H1 (cell line): ENCODE results near the gene MRPS10. TPM values are rescaled to one million over a fixed set of nuclear protein-coding genes. Genes with fewer than 3 reads are reported as not detected.
"Not testable (repeated sequence)": the region's sequence is repeated elsewhere in the genome, so short reads cannot be mapped to it uniquely, and the experiment has no call there.

ENCODE experiments used
- CTCF ChIA-PET: fragments of 300-600 bp; sonication (Branson Sonifier 250); formaldehyde crosslinking; loops from one replicate; lab custom pipeline; 2021; ENCODE audit not compliant: partially characterized antibody; lab: Charles Lee
- POLR2A ChIA-PET: fragments of 300-600 bp; sonication (Branson Sonifier 250); formaldehyde crosslinking; loops from one replicate; lab custom pipeline; 2021; ENCODE audit warnings: inconsistent platforms; ENCODE audit not compliant: partially characterized antibody; lab: Charles Lee
- DNase-seq, 2 experiments: peaks; one replicate each; pipeline versions ENCODE4 v3.0.0 to v3.0.0-alpha.2; 2010 to 2022; ENCODE audit warnings: low spot score in 2 of 2, low read depth in 1 of 2, mixed read lengths in 1 of 2
- FAIRE-seq: peaks from 2 replicates; lab custom pipeline; 2011; peaks lifted over from hg19 to GRCh38; lab: Jason Lieb, UNC
- H2AFZ ChIP-seq: 2 replicates; pipeline ENCODE4 v1.8.1; 2012; ENCODE audit warnings: low read length, inconsistent platforms
- H2AK5ac ChIP-seq: 2 replicates; pipeline ENCODE4 v1.6.1; 2013; ENCODE audit warnings: low read depth, low read length
- H2BK120ac ChIP-seq: replicated peaks from 2 replicates; pipeline ENCODE3; 2013; ENCODE audit warnings: low read depth, low read length, inconsistent platforms
- H2BK12ac ChIP-seq: 2 replicates; pipeline ENCODE4 v1.6.1; 2013; ENCODE audit warnings: low read depth, low read length
- H2BK15ac ChIP-seq: 2 replicates; pipeline ENCODE4 v1.6.1; 2013; ENCODE audit warnings: low read length
- H2BK20ac ChIP-seq: 2 replicates; pipeline ENCODE4 v1.6.1; 2013; ENCODE audit warnings: low read length
- H2BK5ac ChIP-seq: 2 replicates; pipeline ENCODE4 v1.6.1; 2013; ENCODE audit warnings: low read depth, low read length
- H3K14ac ChIP-seq: 2 replicates; pipeline ENCODE4 v1.6.1; 2013; ENCODE audit warnings: inconsistent platforms; ENCODE audit not compliant: insufficient read length
- H3K18ac ChIP-seq: 2 replicates; pipeline ENCODE4 v1.6.1; 2013; ENCODE audit warnings: low read length; ENCODE audit errors: extremely low read depth
- H3K23ac ChIP-seq: 2 replicates; pipeline ENCODE4 v1.6.1; 2013; ENCODE audit warnings: inconsistent platforms; ENCODE audit not compliant: insufficient read length
- H3K23me2 ChIP-seq: 2 replicates; pipeline ENCODE4 v1.6.1; 2013; ENCODE audit warnings: low read depth, low read length
- H3K27ac ChIP-seq: 2 replicates; pipeline ENCODE4 v1.6.1; 2011; ENCODE audit warnings: low read depth, low read length, inconsistent platforms
- H3K27me3 ChIP-seq, 4 experiments: replicated peaks in 1 of 4; 1 replicate in 1 of 4; 2 replicates in 3 of 4; pipeline versions ENCODE4 v1.6.1 to v1.8.1; 2011 to 2013; ENCODE audit warnings: low read length in 3 of 4, mild to moderate bottlenecking in 3 of 4, inconsistent platforms in 2 of 4, mixed read lengths in 2 of 4, moderate library complexity in 1 of 4; ENCODE audit not compliant: control insufficient read depth in 3 of 4, insufficient read depth in 3 of 4; ENCODE audit errors: extremely low read depth in 1 of 4
- H3K36me3 ChIP-seq, 4 experiments: 2 replicates each; pipeline versions ENCODE4 v1.6.1 to v1.8.1; 2011 to 2013; ENCODE audit warnings: mild to moderate bottlenecking in 4 of 4, low read length in 3 of 4, moderate library complexity in 2 of 4, control low read depth in 1 of 4, inconsistent platforms in 1 of 4; ENCODE audit not compliant: insufficient read depth in 4 of 4, control insufficient read depth in 2 of 4
- H3K4ac ChIP-seq: replicated peaks from 2 replicates; pipeline ENCODE3; 2013; ENCODE audit warnings: low read length, low read depth, mixed read lengths, inconsistent platforms; ENCODE audit not compliant: insufficient read length
- H3K4me1 ChIP-seq, 4 experiments: replicated peaks in 1 of 4; 1 replicate in 1 of 4; 2 replicates in 3 of 4; pipeline versions ENCODE4 v1.6.1 to v1.8.1; 2011 to 2013; ENCODE audit warnings: low read length in 3 of 4, inconsistent platforms in 2 of 4, mixed read lengths in 1 of 4; ENCODE audit not compliant: insufficient read depth in 4 of 4, control insufficient read depth in 3 of 4
- H3K4me2 ChIP-seq, 2 experiments: 2 replicates each; pipeline versions ENCODE4 v1.6.1 to v1.8.1; 2011 to 2013; ENCODE audit warnings: low read depth in 2 of 2, low read length in 2 of 2, control low read depth in 1 of 2, inconsistent platforms in 1 of 2, mild to moderate bottlenecking in 1 of 2; ENCODE audit not compliant: insufficient read depth in 1 of 2
- H3K4me3 ChIP-seq, 4 experiments: fragments of 200-600, 300-600 bp in 1 of 4; sonication (generic), shearing (Covaris generic), sonication (Bioruptor Twin) in 1 of 4; 2 replicates each; pipeline versions ENCODE4 v1.5.1 to v1.8.1; 2011 to 2016; ENCODE audit warnings: low read length in 4 of 4, low read depth in 3 of 4, control low read depth in 2 of 4, inconsistent platforms in 2 of 4, mild to moderate bottlenecking in 2 of 4, mixed read lengths in 1 of 4, moderate library complexity in 1 of 4; ENCODE audit not compliant: insufficient read depth in 2 of 4; ENCODE audit errors: extremely low read depth in 1 of 4
- H3K56ac ChIP-seq: replicated peaks from 2 replicates; pipeline ENCODE3; 2013; ENCODE audit warnings: low read depth, mild to moderate bottlenecking, mixed read lengths, low read length, inconsistent platforms; ENCODE audit not compliant: insufficient read length
- H3K79me1 ChIP-seq: 2 replicates; pipeline ENCODE4 v1.6.1; 2013; ENCODE audit warnings: low read depth, low read length, control low read depth
- H3K79me2 ChIP-seq, 2 experiments: 2 replicates each; pipeline versions ENCODE4 v1.6.1 to v1.8.1; 2012 to 2013; ENCODE audit warnings: low read length in 2 of 2, mild to moderate bottlenecking in 2 of 2, inconsistent platforms in 1 of 2; ENCODE audit not compliant: insufficient read depth in 2 of 2, control insufficient read depth in 1 of 2
- H3K9ac ChIP-seq, 4 experiments: replicated peaks in 1 of 4; 1 replicate in 1 of 4; 2 replicates in 3 of 4; pipeline versions ENCODE4 v1.6.1 to v1.8.1; 2011 to 2013; ENCODE audit warnings: low read depth in 3 of 4, low read length in 3 of 4, control low read depth in 2 of 4, mild to moderate bottlenecking in 2 of 4, moderate library complexity in 2 of 4, inconsistent platforms in 1 of 4; ENCODE audit errors: extremely low read depth in 1 of 4
- H3K9me3 ChIP-seq, 2 experiments: 2 replicates each; pipeline versions ENCODE4 v1.6.1 to v1.8.1; 2012 to 2013; ENCODE audit warnings: mild to moderate bottlenecking in 2 of 2, moderate library complexity in 2 of 2, control low read depth in 1 of 2, inconsistent platforms in 1 of 2, low read depth in 1 of 2, low read length in 1 of 2, mixed read lengths in 1 of 2; ENCODE audit not compliant: insufficient read depth in 2 of 2
- H4K20me1 ChIP-seq, 2 experiments: replicated peaks in 1 of 2; 2 replicates each; pipeline versions ENCODE3 to v1.8.1; 2011 to 2013; ENCODE audit warnings: inconsistent platforms in 2 of 2, low read length in 2 of 2, mild to moderate bottlenecking in 1 of 2; ENCODE audit not compliant: insufficient read depth in 2 of 2, control insufficient read depth in 1 of 2
- H4K5ac ChIP-seq: 2 replicates; pipeline ENCODE4 v1.6.1; 2013; ENCODE audit warnings: low read length, low read depth, mixed read lengths, inconsistent platforms; ENCODE audit not compliant: insufficient read length
- H4K8ac ChIP-seq: 2 replicates; pipeline ENCODE4 v1.8.0; 2013; ENCODE audit warnings: mild to moderate bottlenecking, moderate library complexity, low read length, inconsistent platforms; ENCODE audit not compliant: insufficient read depth; ENCODE audit errors: extremely low read depth
- H4K91ac ChIP-seq: replicated peaks from 2 replicates; pipeline ENCODE3; 2013; ENCODE audit warnings: low read length, mixed read lengths, inconsistent platforms; ENCODE audit not compliant: insufficient read length
- WGBS, 2 experiments: shearing (Covaris generic) in 1 of 2; methylation state at CpG; one replicate each; pipeline versions ENCODE4 v1.1.6 to v1.1.7; 2013 to 2015; ENCODE audit warnings: low lambda C conversion rate in 2 of 2, mixed read lengths in 2 of 2, inconsistent platforms in 1 of 2, low coverage in 1 of 2, missing lambda C conversion rate in 1 of 2; ENCODE audit not compliant: insufficient replicate concordance in 2 of 2, insufficient coverage in 1 of 2, insufficient read length in 1 of 2; ENCODE audit errors: extremely low coverage in 1 of 2, missing lambda C conversion rate in 1 of 2; 5-methylcytosine and 5-hydroxymethylcytosine counted together
- polyA plus RNA-seq, 7 experiments: library from polyadenylated mRNA; depleted of rRNA in 3 of 7; stranded (reverse) in 5 of 7; unstranded in 2 of 7; fragments of >200 nt in 5 of 7; fragments of 200-250 nt in 2 of 7; gene quantifications; 1 replicate in 5 of 7; 2 replicates in 1 of 7; 4 replicates in 1 of 7; pipeline versions ENCODE4 v1.2.1 to v1.2.3, GENCODE V29; 2011 to 2013; ENCODE audit warnings: missing spikeins in 2 of 7, mixed read lengths in 2 of 7
- total RNA-seq: library from RNA; stranded (reverse); fragmentation: NEBNext Ultra II Directional; extraction: Animal tissue kit (Norgen Biotek cat#: 25700); gene quantifications from 2 replicates; pipeline ENCODE4 v1.2.1, GENCODE V29; 2021

The MRPS10 gene
- total and polyA plus RNA-seq, 2 of the 8 experiments (the other 6 are each of a cell fraction or from before 2014, with no cell fraction given), result 20.5 to 33.6 TPM

DNA sequence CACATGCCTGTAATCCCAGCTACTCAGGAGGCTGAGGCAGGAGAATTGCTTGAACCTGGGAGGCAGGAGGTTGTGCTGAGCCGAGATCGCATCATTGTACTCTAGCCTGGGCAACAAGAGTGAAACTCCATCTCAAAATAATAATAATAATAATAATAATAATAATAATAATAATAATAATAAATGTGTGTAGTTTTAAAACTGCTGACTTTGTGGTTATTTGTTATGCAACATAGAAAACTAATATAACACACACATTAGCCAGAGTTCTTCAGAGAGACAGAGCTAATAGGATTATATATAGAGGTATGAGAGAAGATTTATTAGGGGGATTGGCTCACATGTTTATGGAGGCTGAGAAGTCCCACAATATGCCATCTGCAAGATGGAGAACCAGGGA, 47.9 kb downstream of the MRPS10 start:
- H3K14ac ChIP-seq, H2BK20ac ChIP-seq, H4K8ac ChIP-seq, H3K36me3 ChIP-seq, H4K5ac ChIP-seq, H2BK12ac ChIP-seq, H2AFZ ChIP-seq, H3K79me2 ChIP-seq, H2AK5ac ChIP-seq, H3K23me2 ChIP-seq, H3K27me3 ChIP-seq, H3K4me3 ChIP-seq, H3K9me3 ChIP-seq, H4K91ac ChIP-seq, H3K4me2 ChIP-seq, DNase-seq, H3K56ac ChIP-seq, H2BK5ac ChIP-seq, H2BK15ac ChIP-seq, H3K4me1 ChIP-seq, FAIRE-seq, H4K20me1 ChIP-seq, H3K4ac ChIP-seq, H2BK120ac ChIP-seq, H3K9ac ChIP-seq, H3K79me1 ChIP-seq, H3K27ac ChIP-seq, H3K18ac ChIP-seq, H3K23ac ChIP-seq: not testable (repeated sequence)
- ChIA-PET CTCF (interaction anchor here (1.1 to 11.2 kb wide), 12 partner anchors 15 to 354 kb away, joined by 3 to 224 read pairs (median 4); partner anchors contain the start of gene C6orf132), POLR2A (interaction anchor here (1.2 to 9.2 kb wide), 2 partner anchors 30 to 382 kb away, joined by 5 to 109 read pairs; partner anchors contain the start of genes C6orf132 and TOMM6)
- whole genome bisulfite sequencing, 2 experiments, result 46% methylated on average over 2 of the region's 2 CpGs; no CpG with 5 or more reads in 1 of the 2 experiments
